Measurements from ENCODE around the gene TMEM253.

DNA sequence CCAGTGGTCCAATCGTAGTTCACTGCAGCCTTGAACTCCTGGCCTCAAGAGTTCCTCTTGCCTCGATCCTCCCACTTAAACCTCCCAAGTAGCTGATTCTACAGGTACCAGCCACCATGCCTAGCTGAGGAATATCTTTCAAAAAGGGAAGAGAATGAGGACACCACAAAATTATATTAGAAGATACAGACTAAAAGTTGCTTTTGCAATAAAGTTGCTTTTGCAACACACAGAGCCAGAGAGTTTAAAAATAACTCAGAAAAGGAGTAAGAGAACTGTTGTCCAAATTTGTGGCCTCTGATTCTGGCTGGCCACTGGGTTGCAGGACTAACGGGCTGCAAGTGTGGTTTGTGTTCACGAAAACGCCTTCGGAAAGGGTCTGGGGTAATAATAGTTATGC is 19.8 kb downstream of the TMEM253 start:
- TF ChIP-seq, protein P1, sequence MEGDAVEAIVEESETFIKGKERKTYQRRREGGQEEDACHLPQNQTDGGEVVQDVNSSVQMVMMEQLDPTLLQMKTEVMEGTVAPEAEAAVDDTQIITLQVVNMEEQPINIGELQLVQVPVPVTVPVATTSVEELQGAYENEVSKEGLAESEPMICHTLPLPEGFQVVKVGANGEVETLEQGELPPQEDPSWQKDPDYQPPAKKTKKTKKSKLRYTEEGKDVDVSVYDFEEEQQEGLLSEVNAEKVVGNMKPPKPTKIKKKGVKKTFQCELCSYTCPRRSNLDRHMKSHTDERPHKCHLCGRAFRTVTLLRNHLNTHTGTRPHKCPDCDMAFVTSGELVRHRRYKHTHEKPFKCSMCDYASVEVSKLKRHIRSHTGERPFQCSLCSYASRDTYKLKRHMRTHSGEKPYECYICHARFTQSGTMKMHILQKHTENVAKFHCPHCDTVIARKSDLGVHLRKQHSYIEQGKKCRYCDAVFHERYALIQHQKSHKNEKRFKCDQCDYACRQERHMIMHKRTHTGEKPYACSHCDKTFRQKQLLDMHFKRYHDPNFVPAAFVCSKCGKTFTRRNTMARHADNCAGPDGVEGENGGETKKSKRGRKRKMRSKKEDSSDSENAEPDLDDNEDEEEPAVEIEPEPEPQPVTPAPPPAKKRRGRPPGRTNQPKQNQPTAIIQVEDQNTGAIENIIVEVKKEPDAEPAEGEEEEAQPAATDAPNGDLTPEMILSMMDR (IDR thresholded peaks at IDR 0.05), result no peak
- TF ChIP-seq POLR2A (IDR thresholded peaks at IDR 0.05), result no peak
